ENCODE results near the gene SYNE1. TPM values are rescaled to one million over a fixed set of nuclear protein-coding genes. Genes with fewer than 3 reads are reported as not detected.

Gene SYNE1
- total and polyA plus RNA-seq, 4 donors, result 10.2 to 105 (median 24.5) TPM

- Histone ChIP-seq H3K4me1 (ENCODE audit: control insufficient read depth in 4 of 4, insufficient read depth in 4 of 4, low read length in 3 of 4) (peaks cover 0 to 3% (median 0%) of the 10 kb centered on the region in 4 donors), H3K9ac (ENCODE audit: low read depth in 1 of 2, low read length in 2 of 2) (no peak overlapping the region), H3K4me3 (ENCODE audit: low read depth in 1 of 3, low read length in 3 of 3) (no peak overlapping the region), H3K9me3 (ENCODE audit: control insufficient read depth in 4 of 4, low read length in 3 of 4) (no peaks in the 10 kb centered on the region), H3K27ac (ENCODE audit: low read depth in 1 of 2, low read length in 2 of 2) (no peak overlapping the region), H3K27me3 (ENCODE audit: control insufficient read depth in 4 of 4, insufficient read depth in 4 of 4, low read length in 3 of 4) (no peaks in the 10 kb centered on the region), H3K36me3 (ENCODE audit: control insufficient read depth in 4 of 4, insufficient read depth in 3 of 4, low read depth in 1 of 4, low read length in 3 of 4) (peaks cover 0 to 4% (median 0%) of the 10 kb centered on the region in 4 donors)
- no peak for TF ChIP-seq EGR1 (IDR thresholded peaks at IDR 0.05; ENCODE audit: low read depth in 2 of 2)
- no peak for TF ChIP-seq FOXA2 (IDR thresholded peaks at IDR 0.05)
- TF ChIP-seq GABPA (IDR thresholded peaks at IDR 0.05 in 1 of 2, conservative IDR thresholded peaks at IDR 0.05 in 1 of 2), result no peak
- no peak for TF ChIP-seq NR2F2 (IDR thresholded peaks at IDR 0.05)
- TF ChIP-seq MAX (IDR thresholded peaks at IDR 0.05), result no peak
- no peak for TF ChIP-seq HNF4G (IDR thresholded peaks at IDR 0.05)
- TF ChIP-seq ZBTB33 (IDR thresholded peaks at IDR 0.05), result no peak
- no peak for TF ChIP-seq RXRA (IDR thresholded peaks at IDR 0.05)
- TF ChIP-seq SP1 (IDR thresholded peaks at IDR 0.05), result no peak
- TF ChIP-seq JUND (IDR thresholded peaks at IDR 0.05), result no peak
- no peak for TF ChIP-seq FOXA1 (IDR thresholded peaks at IDR 0.05)
- TF ChIP-seq YY1 (IDR thresholded peaks at IDR 0.05), result no peak
- TF ChIP-seq RAD21 (IDR thresholded peaks at IDR 0.05), result no peak
- no peak for TF ChIP-seq CTCF (IDR thresholded peaks at IDR 0.05; ENCODE audit: low read depth, low read length, missing input control)
- TF ChIP-seq REST (IDR thresholded peaks at IDR 0.05), result no peak
- TF ChIP-seq TAF1 (conservative IDR thresholded peaks at IDR 0.05), result no peak
- no peak for TF ChIP-seq HNF4A (conservative IDR thresholded peaks at IDR 0.05)
- TF ChIP-seq ATF3 (IDR thresholded peaks at IDR 0.05), result no peak
- WGBS, result 98% methylated on average over 6 of the region's 6 CpGs
- DNase-seq (ENCODE audit: low spot score), result no peak
These were observed 262.0 kb downstream of the SYNE1 start for GRCh38 chr6:152375197-152375596.
